ENCODE measurements around the gene SYNPO. TPM values are rescaled to one million over a fixed set of nuclear protein-coding genes. Genes with fewer than 3 reads are reported as not detected.

SYNPO gene
- total and polyA plus RNA-seq, 2 donors (not counting 1 experiment from before 2014, with no cell fraction given): 6.6 to 9.8 TPM

DNA sequence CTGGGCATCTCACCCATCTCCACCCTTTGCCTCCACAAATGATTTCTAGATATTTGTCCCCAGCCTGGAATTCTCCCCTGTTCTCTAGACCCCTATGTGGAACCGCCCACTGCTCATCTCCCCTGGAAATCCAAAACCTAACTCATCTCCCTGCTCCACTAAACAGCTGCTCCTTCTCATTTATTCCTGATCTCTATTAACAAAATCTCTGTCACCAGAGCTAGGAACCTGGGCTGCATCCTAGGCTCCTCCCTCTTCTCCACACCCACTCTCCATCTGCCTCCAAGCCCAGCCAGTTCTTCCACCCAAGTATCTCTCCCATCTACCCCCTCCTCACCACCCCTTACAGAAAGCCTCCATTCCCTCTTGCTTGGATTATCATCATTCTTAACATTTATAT lies 24.0 kb upstream of the SYNPO start:
- no peaks in the 10 kb centered on the region for H3K36me3 ChIP-seq (ENCODE audit: control insufficient read depth, insufficient read depth, low read length)
- DNase-seq (ENCODE audit: low read depth in 2 of 2): no peak
- TF ChIP-seq, protein P1, sequence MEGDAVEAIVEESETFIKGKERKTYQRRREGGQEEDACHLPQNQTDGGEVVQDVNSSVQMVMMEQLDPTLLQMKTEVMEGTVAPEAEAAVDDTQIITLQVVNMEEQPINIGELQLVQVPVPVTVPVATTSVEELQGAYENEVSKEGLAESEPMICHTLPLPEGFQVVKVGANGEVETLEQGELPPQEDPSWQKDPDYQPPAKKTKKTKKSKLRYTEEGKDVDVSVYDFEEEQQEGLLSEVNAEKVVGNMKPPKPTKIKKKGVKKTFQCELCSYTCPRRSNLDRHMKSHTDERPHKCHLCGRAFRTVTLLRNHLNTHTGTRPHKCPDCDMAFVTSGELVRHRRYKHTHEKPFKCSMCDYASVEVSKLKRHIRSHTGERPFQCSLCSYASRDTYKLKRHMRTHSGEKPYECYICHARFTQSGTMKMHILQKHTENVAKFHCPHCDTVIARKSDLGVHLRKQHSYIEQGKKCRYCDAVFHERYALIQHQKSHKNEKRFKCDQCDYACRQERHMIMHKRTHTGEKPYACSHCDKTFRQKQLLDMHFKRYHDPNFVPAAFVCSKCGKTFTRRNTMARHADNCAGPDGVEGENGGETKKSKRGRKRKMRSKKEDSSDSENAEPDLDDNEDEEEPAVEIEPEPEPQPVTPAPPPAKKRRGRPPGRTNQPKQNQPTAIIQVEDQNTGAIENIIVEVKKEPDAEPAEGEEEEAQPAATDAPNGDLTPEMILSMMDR (conservative IDR thresholded peaks at IDR 0.05 in 1 of 2, IDR thresholded peaks at IDR 0.05 in 1 of 2; ENCODE audit: low read depth in 1 of 2, low read length in 2 of 2): no peak
- TF ChIP-seq EZH2 (IDR thresholded peaks at IDR 0.05; ENCODE audit: low read length, missing control alignments): no peak

DNA sequence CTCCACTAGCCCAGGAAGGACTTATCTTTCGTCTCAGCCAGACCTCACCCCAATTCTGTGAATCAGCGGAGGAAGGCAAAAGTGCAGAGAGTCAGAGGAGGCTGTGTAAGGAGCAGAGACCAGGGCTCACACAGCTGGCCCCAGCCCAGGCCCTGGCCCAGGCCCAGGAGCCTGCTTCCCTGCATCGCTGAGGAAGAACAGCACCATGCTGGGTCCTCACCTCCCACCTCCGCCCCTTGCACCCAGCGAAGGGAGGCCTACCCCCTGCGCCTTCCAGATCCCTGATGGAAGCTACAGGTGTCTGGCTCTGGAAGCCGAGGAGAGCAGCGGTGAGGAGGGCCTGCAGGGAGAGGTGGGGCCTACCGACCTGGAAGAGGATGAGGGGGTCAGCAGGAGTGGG lies 22.3 kb upstream of the SYNPO start:
- no peaks in the 10 kb centered on the region for H3K27me3 ChIP-seq (ENCODE audit: control insufficient read depth, insufficient read depth, low read length)
- no peak overlapping the region for H3K4me3 ChIP-seq (replicated peaks in 1 of 4; ENCODE audit: control extremely low read depth in 1 of 4, insufficient read depth in 1 of 4, low read depth in 3 of 4, low read length in 4 of 4)
- no peaks in the 10 kb centered on the region for H4K20me1 ChIP-seq (ENCODE audit: control insufficient read depth, extremely low read depth, insufficient read depth, low read length)
- H3K36me3 ChIP-seq (ENCODE audit: control insufficient read depth, insufficient read depth, low read length): no peaks in the 10 kb centered on the region
- H2AFZ ChIP-seq (ENCODE audit: low read length): no peak overlapping the region
- H3K79me2 ChIP-seq (ENCODE audit: control insufficient read depth, insufficient read depth, low read length): no peaks in the 10 kb centered on the region
- H3K27ac ChIP-seq (ENCODE audit: insufficient read depth, low read length): peak overlapping the region; percentile 33
- DNase-seq (ENCODE audit: low read depth in 2 of 2): peak in 1 of 2 donors; percentile 37
- TF ChIP-seq, protein P1 (conservative IDR thresholded peaks at IDR 0.05 in 1 of 2, IDR thresholded peaks at IDR 0.05 in 1 of 2; ENCODE audit: low read depth in 1 of 2, low read length in 2 of 2): no peak
- TF ChIP-seq EZH2 (IDR thresholded peaks at IDR 0.05; ENCODE audit: low read length, missing control alignments): no peak
- peaks cover 23% of the 10 kb centered on the region for H3K4me1 ChIP-seq (ENCODE audit: control insufficient read depth, extremely low read depth, insufficient read depth, low read length)
- no peaks in the 10 kb centered on the region for H3K9me3 ChIP-seq (ENCODE audit: control insufficient read depth, insufficient read depth, low read depth, low read length)
- no peak overlapping the region for H3K4me2 ChIP-seq (ENCODE audit: extremely low read depth, insufficient read depth, low read length)
- H3K9ac ChIP-seq (ENCODE audit: insufficient read depth, low read length): no peak overlapping the region

More for the DNA sequence above, 24.0 kb upstream of the SYNPO start:
- Histone ChIP-seq H3K27ac (ENCODE audit: insufficient read depth, low read length) (no peak overlapping the region), H3K79me2 (ENCODE audit: control insufficient read depth, insufficient read depth, low read length) (no peaks in the 10 kb centered on the region), H2AFZ (ENCODE audit: low read length) (no peak overlapping the region), H3K4me1 (ENCODE audit: control insufficient read depth, extremely low read depth, insufficient read depth, low read length) (peaks cover 23% of the 10 kb centered on the region), H3K4me3 (replicated peaks in 1 of 4; ENCODE audit: control extremely low read depth in 1 of 4, insufficient read depth in 1 of 4, low read depth in 3 of 4, low read length in 4 of 4) (no peak overlapping the region), H3K9ac (ENCODE audit: insufficient read depth, low read length) (no peak overlapping the region), H3K9me3 (ENCODE audit: control insufficient read depth, insufficient read depth, low read depth, low read length) (no peaks in the 10 kb centered on the region), H3K4me2 (ENCODE audit: extremely low read depth, insufficient read depth, low read length) (no peak overlapping the region), H4K20me1 (ENCODE audit: control insufficient read depth, extremely low read depth, insufficient read depth, low read length) (no peaks in the 10 kb centered on the region), H3K27me3 (ENCODE audit: control insufficient read depth, insufficient read depth, low read length) (no peaks in the 10 kb centered on the region)

DNA sequence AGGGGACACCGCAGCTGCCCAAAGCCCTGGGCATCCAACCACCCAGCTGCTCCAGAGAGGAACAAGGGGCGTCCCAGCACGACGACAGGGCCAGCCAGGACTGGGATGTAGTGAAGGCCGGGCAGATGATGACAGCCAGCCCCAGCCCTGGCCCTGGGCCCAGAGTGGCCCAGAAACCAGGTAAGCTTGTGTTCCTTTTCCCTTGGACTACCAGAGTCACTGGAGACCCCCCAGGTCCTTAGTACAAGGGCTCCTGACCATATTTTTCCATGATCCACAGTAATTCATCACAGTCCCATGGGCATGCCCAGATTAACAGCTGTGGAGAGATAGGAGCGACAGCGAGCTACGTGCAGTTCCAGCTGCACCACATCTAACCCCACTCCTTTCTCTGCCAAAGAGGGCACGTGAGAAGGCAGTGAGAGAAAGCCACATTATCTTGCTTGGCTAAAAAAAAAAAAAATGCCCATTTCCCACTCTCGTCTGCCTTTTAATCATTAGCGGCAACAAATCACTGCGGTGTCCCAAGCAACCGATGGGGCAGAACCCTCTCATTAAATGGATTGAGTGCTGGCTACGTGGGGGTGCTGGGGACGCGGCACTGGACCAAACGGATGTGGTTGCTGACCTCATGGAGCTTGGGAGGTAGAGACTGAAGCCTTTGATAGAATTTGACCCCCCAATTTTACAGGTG lies 21.7 kb upstream of the SYNPO start:
- no peak overlapping the region for H2AFZ ChIP-seq (ENCODE audit: low read length)
- H4K20me1 ChIP-seq (ENCODE audit: control insufficient read depth, extremely low read depth, insufficient read depth, low read length): no peaks in the 10 kb centered on the region
- no peaks in the 10 kb centered on the region for H3K79me2 ChIP-seq (ENCODE audit: control insufficient read depth, insufficient read depth, low read length)
- no peak overlapping the region for H3K9ac ChIP-seq (ENCODE audit: insufficient read depth, low read length)
- H3K27me3 ChIP-seq (ENCODE audit: control insufficient read depth, insufficient read depth, low read length): no peaks in the 10 kb centered on the region
- no peak overlapping the region for H3K4me3 ChIP-seq (replicated peaks in 1 of 4; ENCODE audit: control extremely low read depth in 1 of 4, insufficient read depth in 1 of 4, low read depth in 3 of 4, low read length in 4 of 4)
- peak overlapping the region; percentile 33 for H3K27ac ChIP-seq (ENCODE audit: insufficient read depth, low read length)
- DNase-seq (ENCODE audit: low read depth in 2 of 2): peak; percentile 80 to 91
- H3K9me3 ChIP-seq (ENCODE audit: control insufficient read depth, insufficient read depth, low read depth, low read length): no peaks in the 10 kb centered on the region
- no peaks in the 10 kb centered on the region for H3K36me3 ChIP-seq (ENCODE audit: control insufficient read depth, insufficient read depth, low read length)
- peaks cover 23% of the 10 kb centered on the region for H3K4me1 ChIP-seq (ENCODE audit: control insufficient read depth, extremely low read depth, insufficient read depth, low read length)
- peak overlapping the region; percentile 9 for H3K4me2 ChIP-seq (ENCODE audit: extremely low read depth, insufficient read depth, low read length)
- no peak for TF ChIP-seq EZH2 (IDR thresholded peaks at IDR 0.05; ENCODE audit: low read length, missing control alignments)
- TF ChIP-seq, protein P1 (conservative IDR thresholded peaks at IDR 0.05 in 1 of 2, IDR thresholded peaks at IDR 0.05 in 1 of 2; ENCODE audit: low read depth in 1 of 2, low read length in 2 of 2): no peak

All from fibroblast of lung (primary cell).